Thoracic aorta (tissue), 2 donors: Measurements from ENCODE around the gene INPP5D. TPM values are rescaled to one million over a fixed set of nuclear protein-coding genes. Genes with fewer than 3 reads are reported as not detected.

Experiments used
- ATAC-seq: fragments of 150-250 bp; one replicate; pipeline ENCODE4 v1.8.0; 2017; ENCODE audit warnings: low read depth; ENCODE audit not compliant: insufficient number of reproducible peaks, low FRiP score
- DNase-seq: peaks from one replicate; pipeline ENCODE4 v3.0.0-alpha.2; 2020; ENCODE audit warnings: low spot score
- H3K27ac ChIP-seq, 2 donors: fragments of 200-600 bp; sonication (generic); 1 replicate in 1 of 2; 2 replicates in 1 of 2; pipeline ENCODE4 v1.5.1; 2016; ENCODE audit warnings: mild to moderate bottlenecking in 2 of 2, moderate library complexity in 2 of 2
- H3K27me3 ChIP-seq: fragments of 200-600 bp; sonication (generic); replicated peaks from 2 replicates; pipeline ENCODE4 v1.6.0; 2016; ENCODE audit warnings: mild to moderate bottlenecking; ENCODE audit not compliant: insufficient read depth
- H3K36me3 ChIP-seq: fragments of 200-600 bp; sonication (generic); one replicate; pipeline ENCODE4 v1.5.1; 2016
- H3K4me1 ChIP-seq, 2 donors: fragments of 200-600 bp; sonication (generic); 1 replicate in 1 of 2; 2 replicates in 1 of 2; pipeline versions ENCODE4 v1.5.1 to v1.6.0; 2016; ENCODE audit warnings: low read depth in 2 of 2, mild to moderate bottlenecking in 1 of 2; ENCODE audit not compliant: control insufficient read depth in 1 of 2
- H3K4me3 ChIP-seq: fragments of 200-600 bp; sonication (generic); 2 replicates; pipeline ENCODE4 v1.5.1; 2016; ENCODE audit warnings: mild to moderate bottlenecking
- H3K9me3 ChIP-seq: fragments of 200-600 bp; sonication (generic); 2 replicates; pipeline ENCODE4 v1.5.1; 2016
- total RNA-seq, 2 donors: library from RNA; depleted of rRNA; stranded (reverse); fragments of >200 nt; gene quantifications; one replicate each; pipeline versions ENCODE4 v1.1.0 to v1.2.3, GENCODE V29; 2016
- TF ChIP-seq, protein P1 (sequence below): fragments of 200-600 bp; sonication (generic); IDR thresholded peaks from one replicate; pipeline ENCODE4 v1.5.1; 2019; ENCODE audit warnings: antibody characterized with exemption

The INPP5D gene
- total RNA-seq, 2 donors from 2014 or later, result 24.2 to 49.7 TPM

DNA sequence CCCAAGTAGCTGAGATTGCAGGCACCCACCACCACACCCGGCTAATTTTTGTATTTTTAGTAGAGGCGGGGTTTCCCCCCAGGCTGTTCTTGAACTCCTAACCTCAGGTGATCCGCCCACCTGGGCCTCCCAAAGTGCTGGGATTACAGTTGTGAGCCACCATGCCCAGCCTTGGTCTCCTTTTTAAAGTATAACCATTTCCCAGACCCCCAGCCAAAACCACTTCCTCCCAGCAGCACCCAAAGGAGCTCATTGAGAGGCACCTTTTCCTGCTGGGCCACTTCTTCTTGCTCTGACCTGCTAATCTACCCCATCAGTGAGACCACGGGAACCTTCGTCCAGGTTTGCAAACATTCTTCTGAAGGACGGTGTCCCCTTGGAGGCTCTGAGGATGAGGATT is 69.9 kb downstream of the INPP5D start:
- no peaks in the 10 kb centered on the region for H3K27me3 ChIP-seq
- H3K27ac ChIP-seq, result no peak overlapping the region
- no peaks in the 10 kb centered on the region for H3K9me3 ChIP-seq
- no peaks in the 10 kb centered on the region for H3K4me1 ChIP-seq
- H3K4me3 ChIP-seq, result no peak overlapping the region
- TF ChIP-seq, protein P1, sequence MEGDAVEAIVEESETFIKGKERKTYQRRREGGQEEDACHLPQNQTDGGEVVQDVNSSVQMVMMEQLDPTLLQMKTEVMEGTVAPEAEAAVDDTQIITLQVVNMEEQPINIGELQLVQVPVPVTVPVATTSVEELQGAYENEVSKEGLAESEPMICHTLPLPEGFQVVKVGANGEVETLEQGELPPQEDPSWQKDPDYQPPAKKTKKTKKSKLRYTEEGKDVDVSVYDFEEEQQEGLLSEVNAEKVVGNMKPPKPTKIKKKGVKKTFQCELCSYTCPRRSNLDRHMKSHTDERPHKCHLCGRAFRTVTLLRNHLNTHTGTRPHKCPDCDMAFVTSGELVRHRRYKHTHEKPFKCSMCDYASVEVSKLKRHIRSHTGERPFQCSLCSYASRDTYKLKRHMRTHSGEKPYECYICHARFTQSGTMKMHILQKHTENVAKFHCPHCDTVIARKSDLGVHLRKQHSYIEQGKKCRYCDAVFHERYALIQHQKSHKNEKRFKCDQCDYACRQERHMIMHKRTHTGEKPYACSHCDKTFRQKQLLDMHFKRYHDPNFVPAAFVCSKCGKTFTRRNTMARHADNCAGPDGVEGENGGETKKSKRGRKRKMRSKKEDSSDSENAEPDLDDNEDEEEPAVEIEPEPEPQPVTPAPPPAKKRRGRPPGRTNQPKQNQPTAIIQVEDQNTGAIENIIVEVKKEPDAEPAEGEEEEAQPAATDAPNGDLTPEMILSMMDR, result no peak
- H3K36me3 ChIP-seq, result no peaks in the 10 kb centered on the region
- ATAC-seq (no peak), DNase-seq (no peak)

GRCh38 chr2:233130481-233131020 is 70.4 kb downstream of the INPP5D start:
- Histone ChIP-seq H3K36me3 (no peaks in the 10 kb centered on the region), H3K9me3 (peaks cover under 1% of the 10 kb centered on the region), H3K4me3 (no peak overlapping the region), H3K4me1 (no peaks in the 10 kb centered on the region), H3K27me3 (no peaks in the 10 kb centered on the region), H3K27ac (no peak overlapping the region)
- TF ChIP-seq, protein P1, result no peak
- DNase-seq, result no peak
- ATAC-seq, result no peak

DNA sequence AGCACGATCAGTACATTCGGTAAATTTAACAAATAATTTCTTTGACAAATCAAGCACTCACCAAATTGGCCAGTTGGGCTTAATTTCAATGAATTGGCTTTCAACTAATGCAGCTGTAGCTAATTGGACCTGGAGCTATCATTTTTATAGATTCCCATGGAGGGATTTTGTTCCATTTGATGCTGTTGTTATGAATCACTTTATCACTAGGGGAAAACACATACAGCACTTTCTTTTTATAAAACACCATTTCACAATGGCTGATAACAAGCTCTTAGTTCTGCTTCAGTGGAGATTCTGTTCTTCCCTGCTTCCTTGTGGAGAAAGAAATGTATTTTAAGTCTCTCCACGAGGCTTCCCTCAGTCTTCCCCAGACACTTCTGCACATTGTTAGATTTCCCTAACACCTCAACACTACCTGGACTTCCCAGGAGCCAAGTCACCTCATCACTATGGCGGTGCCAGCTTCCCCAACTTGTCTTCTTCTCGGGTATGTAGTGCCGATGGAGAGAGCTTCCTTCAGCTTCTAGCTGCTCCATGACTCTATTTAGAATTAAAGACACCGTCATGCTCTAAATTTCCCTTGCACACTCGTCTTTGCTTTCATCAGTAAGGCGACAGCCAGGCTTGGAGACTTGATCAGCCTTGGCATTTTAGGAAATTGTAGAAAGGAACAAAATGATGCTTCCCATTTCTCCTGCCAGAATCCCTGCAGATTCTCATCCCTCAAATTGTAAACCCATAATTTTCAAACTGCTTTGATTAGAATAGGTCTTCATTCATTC is 72.0 kb downstream of the INPP5D start:
- H3K27me3 ChIP-seq, result no peaks in the 10 kb centered on the region
- no peak for DNase-seq
- H3K4me3 ChIP-seq, result no peak overlapping the region
- H3K36me3 ChIP-seq, result no peaks in the 10 kb centered on the region
- H3K4me1 ChIP-seq, result no peaks in the 10 kb centered on the region
- H3K27ac ChIP-seq, result no peak overlapping the region
- ATAC-seq, result no peak
- TF ChIP-seq, protein P1, result no peak
- H3K9me3 ChIP-seq, result peaks cover 5% of the 10 kb centered on the region

- Histone ChIP-seq H3K27me3 (no peaks in the 10 kb centered on the region), H3K9me3 (peaks cover 5% of the 10 kb centered on the region), H3K4me1 (no peaks in the 10 kb centered on the region), H3K4me3 (no peak overlapping the region), H3K36me3 (no peaks in the 10 kb centered on the region), H3K27ac (no peak overlapping the region)
- DNase-seq, result no peak
- ATAC-seq, result no peak
- TF ChIP-seq, protein P1, result no peak
These were observed 73.1 kb downstream of the INPP5D start for GRCh38 chr2:233133239-233133638.

DNA sequence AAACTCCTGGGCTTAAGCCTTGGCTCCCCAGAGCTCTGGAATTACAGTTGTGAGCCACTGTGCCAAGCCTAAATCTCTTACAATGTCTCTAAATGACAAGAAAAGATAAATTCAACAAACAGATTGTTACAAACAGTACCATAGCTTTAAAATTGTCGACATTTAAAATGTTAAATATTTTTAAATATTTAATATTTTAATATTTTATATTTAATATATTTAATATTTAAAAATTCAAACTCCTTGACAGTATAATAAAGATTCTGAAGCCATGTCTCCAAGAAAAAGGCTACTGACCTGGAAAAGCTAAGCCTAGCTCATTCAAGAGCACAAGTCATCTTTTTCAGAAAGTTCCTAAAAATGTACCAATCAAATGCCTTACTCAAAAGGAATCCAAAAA is 75.3 kb downstream of the INPP5D start:
- Histone ChIP-seq H3K27me3 (no peaks in the 10 kb centered on the region), H3K27ac (no peak overlapping the region), H3K36me3 (no peaks in the 10 kb centered on the region), H3K4me1 (no peaks in the 10 kb centered on the region), H3K4me3 (no peak overlapping the region), H3K9me3 (peaks cover 5% of the 10 kb centered on the region)
- TF ChIP-seq, protein P1, result no peak
- DNase-seq (no peak), ATAC-seq (no peak)
